ENCODE measurements around the gene MGST2.

- TF ChIP-seq CTCF (IDR thresholded peaks at IDR 0.05; ENCODE audit: poor library complexity) (no peak), EZH2 (IDR thresholded peaks at IDR 0.05; ENCODE audit: borderline replicate concordance) (no peak), EZH2phosphoT487 (IDR thresholded peaks at IDR 0.05; ENCODE audit: low read depth, severe bottlenecking, unreplicated experiment) (no peak)
Observed at GRCh38 chr4:139745111-139745639, 79.6 kb downstream of the MGST2 start.

Data from hepatocyte (in vitro differentiated cells).